ENCODE results near the gene CPM.
"Not testable (repeated sequence)": the region's sequence is repeated elsewhere in the genome, so short reads cannot be mapped to it uniquely, and the experiment has no call there.

CPM gene

DNA sequence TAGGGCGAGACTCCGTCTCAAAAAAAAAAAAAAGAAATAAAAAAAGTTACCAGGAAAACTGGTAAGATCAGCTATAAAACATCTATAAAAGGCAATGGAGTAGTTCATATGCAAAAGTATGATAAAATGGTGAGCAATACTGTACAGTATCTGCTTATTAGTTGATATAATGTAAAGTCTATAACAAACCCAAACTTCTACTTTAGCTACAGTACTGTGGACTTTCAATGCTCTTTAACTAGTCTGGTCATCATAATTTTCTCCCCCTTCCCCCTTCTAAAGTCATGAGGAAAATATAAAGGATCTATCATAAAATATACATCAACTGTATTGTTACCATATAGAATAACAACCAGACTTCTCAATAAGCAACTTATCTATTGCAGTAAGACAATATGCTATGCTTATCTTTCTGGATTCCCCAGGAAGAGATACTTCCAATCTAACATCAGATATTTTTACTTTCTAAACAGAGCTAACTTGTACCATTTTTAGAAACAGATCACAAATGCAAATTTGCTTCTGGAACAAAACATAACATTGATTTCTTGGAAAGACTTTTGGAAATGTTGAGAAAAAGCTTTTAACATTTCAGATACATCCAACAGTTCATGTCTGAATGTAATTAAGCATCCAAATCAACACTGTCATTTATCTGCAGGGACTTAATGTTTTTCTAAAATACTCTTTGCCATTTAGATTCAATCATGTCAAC is 81.2 kb downstream of the CPM start:
- no peak for DNase-seq (ENCODE audit: low spot score)

GRCh38 chr12:68850390-68850789 is 82.6 kb downstream of the CPM start:
- no peak for DNase-seq (ENCODE audit: low spot score)

DNA sequence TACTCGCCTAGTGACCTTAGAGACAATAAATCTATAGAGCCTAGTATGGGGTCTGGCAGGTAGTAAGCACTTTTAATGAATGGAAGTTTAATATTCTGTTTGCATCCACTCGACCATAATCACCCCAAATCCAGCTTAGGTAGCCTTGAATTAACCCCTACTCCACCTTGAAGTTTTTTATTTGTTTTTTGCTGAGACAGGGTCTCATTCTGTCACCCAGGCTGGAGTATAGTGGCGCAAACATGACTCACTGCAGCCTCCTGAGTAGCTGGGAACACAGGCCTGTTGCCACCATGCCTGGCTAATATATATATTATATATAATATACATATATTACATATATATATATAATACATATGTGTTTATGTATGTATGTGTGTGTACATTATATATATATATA is 86.2 kb downstream of the CPM start:
- no peak for DNase-seq (ENCODE audit: low spot score)

GRCh38 chr12:68844788-68845695 is 87.9 kb downstream of the CPM start:
- no peak for DNase-seq (ENCODE audit: low spot score)

DNA sequence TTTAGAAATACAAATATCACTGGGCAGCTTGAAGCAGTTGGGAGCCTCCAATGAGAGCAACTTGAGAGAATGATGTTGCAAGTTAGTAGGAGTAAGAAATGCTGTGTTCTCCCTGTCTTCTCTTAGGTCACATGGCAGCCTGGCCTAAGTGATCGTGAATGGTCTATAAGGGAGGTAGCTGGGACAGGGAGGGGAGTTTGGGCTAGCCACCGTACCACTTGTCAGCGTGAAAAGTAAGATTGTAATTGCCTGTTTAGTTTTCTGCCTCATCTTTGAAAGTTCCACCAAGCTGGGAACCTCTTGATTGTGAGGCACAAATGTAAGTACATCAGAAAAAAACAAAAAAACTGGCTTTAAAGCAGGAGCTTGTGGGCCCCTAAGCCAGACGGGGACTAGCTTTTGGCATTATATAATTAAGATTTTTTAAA is 88.6 kb downstream of the CPM start:
- no peak for DNase-seq (ENCODE audit: low spot score)

- DNase-seq (ENCODE audit: low spot score), result no peak
Observed at GRCh38 chr12:68842784-68843567, 90.0 kb downstream of the CPM start.

GRCh38 chr12:68842123-68842522 is 90.8 kb downstream of the CPM start:
- no peak for DNase-seq (ENCODE audit: low spot score)

DNA sequence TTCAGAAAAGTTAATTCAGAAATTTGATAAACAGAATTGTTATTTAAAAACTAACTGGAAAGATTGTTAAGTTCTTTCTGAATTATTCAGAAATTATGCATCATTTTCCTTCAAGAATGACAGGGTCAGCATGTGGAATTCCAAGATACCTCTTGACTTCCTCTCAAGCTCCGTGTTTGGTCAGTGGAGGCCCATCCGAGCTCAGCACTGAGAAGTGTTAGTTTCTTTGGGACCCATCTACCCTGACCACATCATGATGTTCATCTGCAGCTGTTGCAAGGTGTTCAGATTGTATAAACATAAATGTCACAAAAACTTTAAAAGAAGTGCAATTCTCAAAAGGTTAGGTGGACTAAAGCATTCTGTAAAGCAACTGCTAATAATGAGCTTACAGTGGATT is 91.3 kb downstream of the CPM start:
- no peak for DNase-seq (ENCODE audit: low spot score)

- not testable (repeated sequence) for DNase-seq (ENCODE audit: low spot score)
Observed at GRCh38 chr12:68841175-68841574, 91.8 kb downstream of the CPM start.

- no peak for DNase-seq (ENCODE audit: low spot score)
Observed at GRCh38 chr12:68839183-68840147, 93.5 kb downstream of the CPM start.

GRCh38 chr12:68838046-68838886 is 94.7 kb downstream of the CPM start:
- no peak for DNase-seq (ENCODE audit: low spot score)

GRCh38 chr12:68837215-68837614 is 95.8 kb downstream of the CPM start:
- DNase-seq (ENCODE audit: low spot score), result no peak

GRCh38 chr12:68835333-68835908 is 97.5 kb downstream of the CPM start:
- no peak for DNase-seq (ENCODE audit: low spot score)

DNA sequence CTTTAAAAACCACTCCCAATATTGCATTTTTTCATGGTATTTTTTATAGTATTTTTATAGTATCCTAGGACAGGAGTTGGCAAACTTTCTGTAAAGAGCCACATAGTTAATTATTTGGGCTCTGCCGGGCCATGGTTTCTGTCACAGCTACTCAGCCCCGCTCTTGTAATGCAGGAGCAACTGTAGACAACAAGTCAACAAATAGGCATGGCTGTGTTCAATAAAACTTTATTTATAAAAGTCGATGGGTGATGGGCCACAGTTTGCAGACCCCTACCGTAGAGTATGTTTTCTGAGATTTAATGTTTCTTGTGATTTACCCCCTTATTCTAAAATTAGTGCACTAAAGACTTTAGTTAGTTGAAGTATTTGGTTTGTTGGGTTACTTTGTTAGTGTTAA is 99.5 kb downstream of the CPM start:
- no peak for DNase-seq (ENCODE audit: low spot score)

- no peak for DNase-seq (ENCODE audit: low spot score)
Observed at GRCh38 chr12:68832504-68832867, 100.5 kb downstream of the CPM start.

DNA sequence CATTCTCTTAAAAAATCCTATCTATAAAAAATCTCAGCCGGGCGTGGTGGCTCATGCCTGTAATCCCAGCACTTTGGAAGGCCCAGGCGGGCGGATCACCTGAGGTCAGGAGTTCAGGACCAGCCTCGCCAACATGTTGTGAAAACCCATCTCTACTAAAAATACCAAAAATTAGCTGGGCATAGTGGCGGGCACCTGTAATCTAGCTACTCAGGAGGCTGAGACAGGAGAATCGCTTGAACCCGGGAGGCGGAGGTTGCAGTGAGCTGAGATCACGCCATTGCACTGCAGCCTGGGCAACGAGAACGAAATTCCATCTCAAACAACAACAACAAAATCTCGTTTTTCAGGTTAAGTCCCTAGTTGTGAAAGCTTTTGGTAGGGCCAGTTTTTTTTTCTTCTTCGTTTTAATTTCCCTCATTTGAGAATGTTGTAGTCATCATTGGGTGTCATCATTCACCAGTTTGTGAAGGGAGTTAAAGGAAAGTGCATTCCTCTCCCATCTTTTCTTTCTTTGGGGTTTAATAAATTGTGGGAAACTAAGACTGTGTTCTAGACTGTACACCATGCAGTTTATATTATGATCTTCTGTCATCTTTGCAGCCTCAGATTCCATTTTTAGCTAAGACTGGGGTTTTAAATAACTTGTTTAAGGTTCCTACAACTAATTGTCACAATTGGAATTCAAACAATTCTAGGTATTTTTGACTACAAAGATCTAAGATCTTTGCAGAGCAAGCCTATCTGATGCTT is 101.0 kb downstream of the CPM start:
- DNase-seq (ENCODE audit: low spot score), result no peak

- DNase-seq (ENCODE audit: low spot score), result no peak
Observed at GRCh38 chr12:68831272-68831671, 101.7 kb downstream of the CPM start.

- no peak for DNase-seq (ENCODE audit: low spot score)
Observed at GRCh38 chr12:68828672-68829068, 104.3 kb downstream of the CPM start.

- no peak for DNase-seq (ENCODE audit: low spot score)
Observed at GRCh38 chr12:68827895-68828671, 104.9 kb downstream of the CPM start.

Data from SW480 (cell line).